Thymus (tissue), 11 donors: Measurements from ENCODE around the gene ESYT2. TPM values are rescaled to one million over a fixed set of nuclear protein-coding genes. Genes with fewer than 3 reads are reported as not detected.

ENCODE experiments used
- DNase-seq, 9 donors: peaks; one replicate each; pipeline ENCODE4 v3.0.0-alpha.2; 2013; ENCODE audit warnings: low spot score in 9 of 9, low read depth in 6 of 9, missing footprints in 1 of 9
- H3K27ac ChIP-seq, 2 donors: one replicate each; pipeline ENCODE4 v1.5.1; 2013; ENCODE audit warnings: control low read depth in 1 of 2, low read depth in 1 of 2, low read length in 1 of 2, mild to moderate bottlenecking in 1 of 2, moderate library complexity in 1 of 2
- H3K27me3 ChIP-seq, 2 donors: one replicate each; pipeline ENCODE4 v1.5.1; 2013; ENCODE audit warnings: low read length in 1 of 2; ENCODE audit not compliant: control insufficient read depth in 2 of 2, insufficient read depth in 1 of 2
- H3K36me3 ChIP-seq, 2 donors: one replicate each; pipeline ENCODE4 v1.5.1; 2013; ENCODE audit warnings: low read length in 1 of 2, mild to moderate bottlenecking in 1 of 2, moderate library complexity in 1 of 2; ENCODE audit not compliant: control insufficient read depth in 2 of 2, insufficient read depth in 2 of 2
- H3K4me1 ChIP-seq, 2 donors: one replicate each; pipeline ENCODE4 v1.5.1; 2013; ENCODE audit warnings: low read length in 2 of 2; ENCODE audit not compliant: control insufficient read depth in 2 of 2, insufficient read depth in 2 of 2
- H3K4me3 ChIP-seq, 2 donors: one replicate each; pipeline ENCODE4 v1.5.1; 2013; ENCODE audit warnings: low read length in 2 of 2, control low read depth in 1 of 2, mild to moderate bottlenecking in 1 of 2
- H3K9me3 ChIP-seq, 2 donors: one replicate each; pipeline ENCODE4 v1.5.1; 2013; ENCODE audit warnings: low read length in 1 of 2, mild to moderate bottlenecking in 1 of 2; ENCODE audit not compliant: control insufficient read depth in 2 of 2, insufficient read depth in 1 of 2
- WGBS: extraction: QIAGEN DNeasy Blood & Tissue Kit; methylation state at CpG from one replicate; pipeline ENCODE4 v1.1.7; 2013; 5-methylcytosine and 5-hydroxymethylcytosine counted together
- polyA plus RNA-seq: library from polyadenylated mRNA; stranded (reverse); fragments of 200-250 nt; gene quantifications from one replicate; pipeline ENCODE4 v1.2.3, GENCODE V29; 2013
- total RNA-seq: library from RNA; stranded (reverse); fragments of 120-200 nt; gene quantifications from one replicate; pipeline ENCODE4 v1.2.4, GENCODE V29; 2013
- donor health status: healthy.

ESYT2 gene
- total and polyA plus RNA-seq, 2 donors, result 35.7 to 66.2 TPM

DNA sequence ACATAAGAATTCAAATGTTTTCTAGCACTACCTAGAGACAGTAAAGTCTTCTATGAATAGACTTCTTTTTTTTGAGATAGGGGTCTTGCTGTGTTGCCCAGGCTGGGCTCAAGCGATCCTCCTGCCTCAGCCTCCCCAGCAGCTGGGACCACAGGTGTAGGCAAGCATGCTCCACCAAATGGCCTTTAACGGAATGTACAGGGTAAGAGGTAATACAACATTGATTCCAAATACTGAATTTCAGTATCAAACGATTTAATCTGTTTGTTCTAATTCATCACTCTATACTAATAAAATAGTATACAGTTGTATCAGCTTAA lies 68.9 kb downstream of the ESYT2 start:
- Histone ChIP-seq H3K4me1 (no peaks in the 10 kb centered on the region), H3K9me3 (no peaks in the 10 kb centered on the region), H3K4me3 (no peak overlapping the region), H3K36me3 (peaks cover 49 to 64% of the 10 kb centered on the region in 2 donors), H3K27me3 (no peaks in the 10 kb centered on the region), H3K27ac (no peak overlapping the region)
- WGBS, result 97% methylated on average over 3 of the region's 3 CpGs
- DNase-seq, result no peak

DNA sequence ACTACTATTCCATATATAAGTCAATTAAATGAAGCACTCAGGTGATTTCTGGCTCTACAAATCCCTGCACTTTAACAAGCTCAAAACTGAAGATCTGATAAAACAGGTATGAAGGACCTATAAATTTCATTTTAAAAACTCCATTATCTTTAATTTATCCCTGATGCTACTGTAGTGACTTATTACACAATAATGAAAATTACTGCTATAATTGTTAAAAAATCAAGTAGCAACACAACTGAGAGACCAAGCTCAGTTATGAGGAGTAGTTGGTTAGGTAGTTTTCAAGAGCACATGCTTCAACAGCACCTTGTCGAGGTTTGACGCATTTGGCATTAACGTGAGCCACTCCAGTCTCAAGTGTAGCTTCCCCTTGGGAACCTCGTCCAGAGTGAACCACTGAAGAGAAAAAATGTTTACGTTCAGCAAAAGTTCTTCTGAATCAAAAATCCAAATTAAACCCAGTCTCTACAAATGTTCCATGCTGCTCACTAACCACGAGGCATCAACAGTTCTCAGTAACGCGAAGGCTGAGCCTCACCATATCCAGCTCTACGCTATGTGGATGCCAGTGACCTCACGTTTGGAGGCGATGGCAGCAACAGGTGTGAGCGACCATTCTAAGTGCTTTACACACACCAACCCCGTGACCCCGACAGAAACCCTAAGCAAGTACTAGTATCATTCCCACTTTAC lies 69.4 kb downstream of the ESYT2 start:
- Histone ChIP-seq H3K4me1 (no peaks in the 10 kb centered on the region), H3K27me3 (no peaks in the 10 kb centered on the region), H3K27ac (no peak overlapping the region), H3K4me3 (no peak overlapping the region), H3K36me3 (peaks cover 50 to 66% of the 10 kb centered on the region in 2 donors), H3K9me3 (no peaks in the 10 kb centered on the region)
- DNase-seq, result no peak
- 98% methylated on average over 14 of the region's 14 CpGs for WGBS

DNA sequence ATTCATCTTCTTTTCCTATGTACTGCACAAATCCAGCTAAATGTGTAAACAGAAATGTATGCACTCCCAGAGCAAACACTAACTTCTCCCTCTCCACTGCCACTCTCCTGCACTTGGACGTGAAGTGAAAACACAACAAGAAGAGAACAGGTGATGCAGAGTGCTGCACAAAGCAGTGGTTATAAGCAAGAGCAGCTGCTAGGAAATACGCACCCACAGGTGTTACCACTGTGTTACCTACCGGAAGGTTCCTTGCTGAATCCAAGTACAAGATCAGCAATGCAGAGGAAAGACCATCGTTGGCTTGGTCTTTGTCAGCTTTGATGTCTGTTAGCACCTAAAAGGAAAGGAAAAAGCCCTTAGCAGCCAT lies 70.1 kb downstream of the ESYT2 start:
- Histone ChIP-seq H3K9me3 (no peaks in the 10 kb centered on the region), H3K4me3 (no peak overlapping the region), H3K27ac (no peak overlapping the region), H3K27me3 (no peaks in the 10 kb centered on the region), H3K36me3 (peaks cover 50 to 66% of the 10 kb centered on the region in 2 donors), H3K4me1 (no peaks in the 10 kb centered on the region)
- WGBS, result 97% methylated on average over 4 of the region's 4 CpGs
- DNase-seq, result no peak

DNA sequence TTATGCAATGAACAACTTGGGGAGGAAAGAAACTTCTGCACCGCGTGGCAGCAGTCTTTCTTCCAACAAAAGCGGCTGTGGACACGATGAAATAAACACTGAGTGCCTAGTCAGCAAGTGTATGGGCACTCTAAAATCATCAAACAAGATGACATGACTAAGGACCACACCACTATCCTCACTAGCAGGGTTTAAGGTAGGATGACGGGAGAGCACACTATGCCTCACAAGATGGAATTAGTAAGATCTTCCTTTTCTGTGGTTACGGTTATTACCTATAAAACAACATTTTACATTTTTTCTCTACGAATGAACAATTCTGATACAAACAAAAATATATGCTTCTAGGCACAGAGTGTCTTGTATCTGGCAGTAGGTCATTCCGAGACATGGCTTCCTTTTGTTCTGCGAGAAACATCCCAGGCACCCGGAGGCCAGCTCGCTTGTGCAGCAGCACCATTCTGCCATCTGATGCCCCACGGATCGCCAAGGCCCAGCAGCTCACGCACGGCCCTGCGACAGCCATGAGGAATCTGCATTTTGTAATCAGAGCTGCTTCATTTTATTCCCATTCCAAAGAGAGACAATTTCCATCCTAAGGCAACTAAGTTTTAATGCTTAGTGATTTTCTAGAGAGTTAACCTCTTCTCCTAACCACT lies 70.6 kb downstream of the ESYT2 start:
- DNase-seq, result no peak
- 98% methylated on average over 16 of the region's 16 CpGs for WGBS
- H3K36me3 ChIP-seq, result peaks cover 51 to 67% of the 10 kb centered on the region in 2 donors
- H3K27ac ChIP-seq, result no peak overlapping the region
- H3K9me3 ChIP-seq, result no peaks in the 10 kb centered on the region
- H3K4me1 ChIP-seq, result no peaks in the 10 kb centered on the region
- no peak overlapping the region for H3K4me3 ChIP-seq
- H3K27me3 ChIP-seq, result no peaks in the 10 kb centered on the region

DNA sequence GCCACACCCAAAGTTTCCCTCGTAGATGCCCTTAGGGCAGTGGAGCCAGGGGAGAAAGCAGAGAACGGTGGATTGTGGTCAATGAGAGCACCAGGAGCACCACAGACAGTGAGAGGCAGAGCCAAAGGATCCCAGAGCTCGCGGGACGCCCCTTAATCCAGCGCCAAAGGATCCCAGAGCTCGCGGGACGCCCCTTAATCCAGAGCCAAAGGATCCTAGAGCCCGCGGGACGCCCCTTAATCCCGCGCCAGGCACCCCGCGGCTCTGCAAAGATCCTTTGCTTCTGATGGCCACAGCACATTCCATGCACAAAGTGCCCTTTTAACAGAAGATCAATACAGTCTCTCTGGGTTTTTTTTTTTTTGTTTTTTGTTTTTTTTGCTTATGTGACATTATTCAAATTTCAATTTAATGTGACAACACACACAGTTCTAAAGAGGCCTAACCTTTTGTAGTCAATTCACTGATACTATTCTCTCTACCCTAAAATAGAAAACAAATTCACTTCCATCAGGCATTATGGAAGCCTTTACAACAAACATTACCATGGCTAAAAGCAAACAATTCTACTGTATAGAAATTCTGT lies 71.8 kb downstream of the ESYT2 start:
- Histone ChIP-seq H3K36me3 (peaks cover 54 to 66% of the 10 kb centered on the region in 2 donors), H3K4me3 (no peak overlapping the region), H3K27me3 (no peaks in the 10 kb centered on the region), H3K27ac (no peak overlapping the region), H3K4me1 (no peaks in the 10 kb centered on the region), H3K9me3 (no peaks in the 10 kb centered on the region)
- 97% methylated on average over 16 of the region's 16 CpGs for WGBS
- DNase-seq, result no peak

DNA sequence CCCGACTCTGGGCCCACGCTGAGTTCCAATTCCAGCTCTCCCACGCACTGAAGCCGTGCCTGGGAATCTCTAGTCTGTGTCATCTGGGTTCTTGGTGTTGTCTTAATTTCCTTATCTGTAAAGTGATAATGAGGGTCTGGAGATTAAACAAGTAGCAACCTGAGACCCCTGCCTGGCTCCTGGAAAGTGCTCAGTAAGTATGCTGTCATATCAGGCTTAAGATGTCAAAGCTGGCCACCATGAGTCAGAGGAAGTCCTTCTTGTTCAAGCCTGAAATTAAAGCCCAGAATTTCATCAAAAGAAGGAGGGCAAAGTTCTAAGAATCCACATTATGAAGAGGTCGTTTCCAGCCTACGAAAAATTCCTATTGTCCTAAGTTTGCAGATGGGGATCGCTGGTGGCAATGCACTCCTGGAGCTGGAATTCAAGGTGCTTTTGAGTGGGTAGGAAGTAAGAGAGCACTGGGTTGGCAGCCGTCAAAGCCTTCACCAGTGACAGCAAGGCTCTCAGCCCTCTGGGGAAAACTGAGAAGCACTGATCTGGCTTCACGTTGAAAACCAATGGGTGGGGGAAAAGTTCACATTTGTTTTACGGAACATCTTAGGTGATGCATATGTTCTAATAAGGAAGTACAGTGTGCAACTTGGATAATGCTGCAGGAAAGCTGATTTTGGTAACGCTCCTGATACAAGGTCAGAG lies 74.4 kb downstream of the ESYT2 start:
- H3K9me3 ChIP-seq, result no peaks in the 10 kb centered on the region
- H3K27me3 ChIP-seq, result no peaks in the 10 kb centered on the region
- DNase-seq, result no peak
- peaks cover 38 to 56% of the 10 kb centered on the region in 2 donors for H3K36me3 ChIP-seq
- H3K27ac ChIP-seq, result no peak overlapping the region
- WGBS, result 97% methylated on average over 11 of the region's 11 CpGs
- no peak overlapping the region for H3K4me3 ChIP-seq
- H3K4me1 ChIP-seq, result no peaks in the 10 kb centered on the region

DNA sequence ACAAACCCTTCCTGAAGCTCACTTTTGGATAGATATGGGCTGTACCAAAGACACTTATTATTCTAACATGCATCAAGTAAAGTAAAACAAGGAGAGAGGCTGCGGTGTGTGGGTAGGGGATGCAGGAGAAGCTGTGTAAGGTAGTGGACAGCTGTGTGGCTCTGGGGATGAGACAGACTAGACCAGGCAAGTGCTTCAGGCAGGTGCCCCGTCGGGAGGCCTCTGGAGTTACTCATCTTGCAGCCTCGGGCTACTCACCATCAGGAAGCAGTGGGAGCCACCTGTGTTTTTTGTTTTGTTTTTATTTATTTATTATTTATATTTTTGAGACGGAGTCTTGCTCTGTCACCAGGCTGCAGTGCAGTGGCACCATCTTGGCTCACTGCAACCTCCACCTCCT lies 75.4 kb downstream of the ESYT2 start:
- WGBS, result 96% methylated on average over 5 of the region's 5 CpGs
- H3K27me3 ChIP-seq, result no peaks in the 10 kb centered on the region
- H3K4me1 ChIP-seq, result no peaks in the 10 kb centered on the region
- DNase-seq, result no peak
- no peak overlapping the region for H3K27ac ChIP-seq
- H3K36me3 ChIP-seq, result peaks cover 37 to 53% of the 10 kb centered on the region in 2 donors
- H3K9me3 ChIP-seq, result no peaks in the 10 kb centered on the region
- no peak overlapping the region for H3K4me3 ChIP-seq

DNA sequence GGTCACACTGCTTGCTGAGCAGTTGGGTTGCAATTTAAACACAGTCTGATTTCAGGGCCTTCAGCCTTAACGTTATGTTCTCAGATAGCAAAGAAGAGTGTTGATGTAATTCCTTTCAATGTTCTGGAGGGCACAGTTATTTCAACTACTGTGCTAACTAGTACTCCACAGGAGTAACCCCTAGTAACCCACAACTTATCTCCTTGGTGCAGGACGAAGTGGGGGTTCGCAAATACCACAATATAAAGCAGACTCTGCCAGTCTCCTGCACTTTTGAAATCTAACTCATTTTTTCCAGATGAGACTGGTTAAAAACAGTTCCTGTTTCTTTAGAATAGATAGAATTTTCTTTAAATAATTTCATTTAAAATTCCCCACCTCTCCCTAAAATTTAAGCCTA lies 77.6 kb downstream of the ESYT2 start:
- 98% methylated on average over 3 of the region's 3 CpGs for WGBS
- Histone ChIP-seq H3K36me3 (peaks cover 34 to 48% of the 10 kb centered on the region in 2 donors), H3K27me3 (no peaks in the 10 kb centered on the region), H3K4me3 (no peak overlapping the region), H3K27ac (no peak overlapping the region), H3K4me1 (no peaks in the 10 kb centered on the region), H3K9me3 (no peaks in the 10 kb centered on the region)
- DNase-seq, result no peak

DNA sequence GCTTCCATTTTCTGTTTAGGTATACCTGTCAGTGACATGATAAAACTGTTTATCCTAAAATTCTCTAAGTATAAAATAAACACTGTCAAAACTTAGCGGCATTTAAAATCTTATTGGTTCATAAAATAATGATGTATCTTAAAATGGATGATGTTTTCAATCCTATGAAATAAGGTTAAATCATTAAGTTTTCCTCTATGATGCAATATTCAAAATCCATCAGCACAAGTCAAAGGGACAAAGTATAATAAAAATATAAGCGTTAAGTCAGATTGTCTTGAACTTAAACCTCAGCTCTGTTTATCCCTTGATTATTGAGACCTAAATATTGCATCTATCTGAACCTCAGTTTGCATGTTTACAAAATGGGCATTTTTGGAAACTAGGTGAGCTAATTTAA lies 78.1 kb downstream of the ESYT2 start:
- no peak for DNase-seq
- no peaks in the 10 kb centered on the region for H3K4me1 ChIP-seq
- no peaks in the 10 kb centered on the region for H3K27me3 ChIP-seq
- over 99% methylated on average over 2 of the region's 2 CpGs for WGBS
- H3K4me3 ChIP-seq, result no peak overlapping the region
- peaks cover 37 to 45% of the 10 kb centered on the region in 2 donors for H3K36me3 ChIP-seq
- no peaks in the 10 kb centered on the region for H3K9me3 ChIP-seq
- no peak overlapping the region for H3K27ac ChIP-seq
